ENCODE results near the gene EID2B. TPM values are rescaled to one million over a fixed set of nuclear protein-coding genes. Genes with fewer than 3 reads are reported as not detected.
A peak's percentile ranks its signal among the peaks of the same experiment; 100 is the strongest.

The EID2B gene
- total RNA-seq, 4 donors from 2014 or later: 0.48 to 3.6 (median 0.79) TPM; not detected in 1

DNA sequence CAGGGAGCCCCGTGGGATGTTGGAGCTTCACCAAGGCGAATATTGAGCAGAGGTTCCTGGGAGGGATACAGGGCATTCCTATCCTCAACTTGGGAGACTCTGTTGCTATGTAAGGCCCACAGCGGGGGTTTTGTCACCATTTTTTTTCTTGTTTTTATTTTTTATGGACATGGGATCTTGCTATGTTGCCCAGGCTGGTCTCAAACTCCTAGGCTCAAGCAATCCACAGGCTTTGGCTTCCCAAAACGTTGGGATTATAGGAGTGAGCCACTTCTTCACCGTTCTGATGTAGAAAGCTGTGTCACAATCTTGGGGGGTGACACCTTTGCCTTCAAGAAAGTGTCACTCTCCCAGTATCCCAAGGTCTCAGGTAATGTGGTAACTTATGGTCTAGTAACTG is 31.3 kb downstream of the EID2B start:
- TF ChIP-seq, protein P1, sequence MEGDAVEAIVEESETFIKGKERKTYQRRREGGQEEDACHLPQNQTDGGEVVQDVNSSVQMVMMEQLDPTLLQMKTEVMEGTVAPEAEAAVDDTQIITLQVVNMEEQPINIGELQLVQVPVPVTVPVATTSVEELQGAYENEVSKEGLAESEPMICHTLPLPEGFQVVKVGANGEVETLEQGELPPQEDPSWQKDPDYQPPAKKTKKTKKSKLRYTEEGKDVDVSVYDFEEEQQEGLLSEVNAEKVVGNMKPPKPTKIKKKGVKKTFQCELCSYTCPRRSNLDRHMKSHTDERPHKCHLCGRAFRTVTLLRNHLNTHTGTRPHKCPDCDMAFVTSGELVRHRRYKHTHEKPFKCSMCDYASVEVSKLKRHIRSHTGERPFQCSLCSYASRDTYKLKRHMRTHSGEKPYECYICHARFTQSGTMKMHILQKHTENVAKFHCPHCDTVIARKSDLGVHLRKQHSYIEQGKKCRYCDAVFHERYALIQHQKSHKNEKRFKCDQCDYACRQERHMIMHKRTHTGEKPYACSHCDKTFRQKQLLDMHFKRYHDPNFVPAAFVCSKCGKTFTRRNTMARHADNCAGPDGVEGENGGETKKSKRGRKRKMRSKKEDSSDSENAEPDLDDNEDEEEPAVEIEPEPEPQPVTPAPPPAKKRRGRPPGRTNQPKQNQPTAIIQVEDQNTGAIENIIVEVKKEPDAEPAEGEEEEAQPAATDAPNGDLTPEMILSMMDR (IDR thresholded peaks at IDR 0.05): no peak
- TF ChIP-seq POLR2A (IDR thresholded peaks at IDR 0.05): no peak
- Histone ChIP-seq H3K36me3 (no peaks in the 10 kb centered on the region), H3K27ac (no peak overlapping the region), H3K4me1 (peaks cover 15 to 29% (median 17%) of the 10 kb centered on the region in 3 donors), H3K9me3 (peaks cover 0 to 6% (median 0%) of the 10 kb centered on the region in 3 donors), H3K4me3 (no peak overlapping the region), H3K27me3 (peaks cover 5 to 100% (median 27%) of the 10 kb centered on the region in 4 donors)
- WGBS, 2 donors: 58 to 67% methylated on average over 4 to 5 of the region's 5 CpGs
- intact Hi-C loops (cut with DNase I): no loop called here
- DNase-seq: no peak

DNA sequence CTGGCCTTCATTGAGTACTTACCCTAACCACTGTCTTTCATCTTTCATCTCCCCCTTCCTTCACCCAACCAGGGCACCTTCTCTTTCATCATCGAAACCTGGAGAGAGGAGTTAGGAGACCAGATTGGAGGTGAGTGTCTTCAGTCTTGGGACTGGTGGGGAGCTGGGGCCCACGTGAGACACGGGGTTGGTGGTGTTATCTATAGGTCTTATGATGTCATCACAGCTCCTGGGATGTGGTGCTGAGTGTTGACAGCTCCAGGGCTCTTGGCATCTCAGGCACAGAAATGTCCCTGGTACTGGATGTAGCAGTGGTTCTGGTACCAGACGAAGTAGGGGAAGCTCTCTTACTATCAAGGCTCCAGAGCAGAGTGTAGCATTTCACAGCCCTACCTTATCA is 32.1 kb downstream of the EID2B start:
- Histone ChIP-seq H3K4me1 (peaks cover 15 to 29% (median 17%) of the 10 kb centered on the region in 3 donors), H3K27ac (no peak overlapping the region), H3K9me3 (peaks cover 0 to 6% (median 0%) of the 10 kb centered on the region in 3 donors), H3K27me3 (peaks cover 5 to 100% (median 27%) of the 10 kb centered on the region in 4 donors), H3K4me3 (no peak overlapping the region), H3K36me3 (no peaks in the 10 kb centered on the region)
- no peak for DNase-seq
- 29 to 45% methylated on average over 3 to 4 of the region's 4 CpGs for WGBS, 2 donors
- intact Hi-C loops (cut with DNase I): no loop called here
- TF ChIP-seq POLR2A (IDR thresholded peaks at IDR 0.05): no peak
- TF ChIP-seq, protein P1 (IDR thresholded peaks at IDR 0.05): no peak

DNA sequence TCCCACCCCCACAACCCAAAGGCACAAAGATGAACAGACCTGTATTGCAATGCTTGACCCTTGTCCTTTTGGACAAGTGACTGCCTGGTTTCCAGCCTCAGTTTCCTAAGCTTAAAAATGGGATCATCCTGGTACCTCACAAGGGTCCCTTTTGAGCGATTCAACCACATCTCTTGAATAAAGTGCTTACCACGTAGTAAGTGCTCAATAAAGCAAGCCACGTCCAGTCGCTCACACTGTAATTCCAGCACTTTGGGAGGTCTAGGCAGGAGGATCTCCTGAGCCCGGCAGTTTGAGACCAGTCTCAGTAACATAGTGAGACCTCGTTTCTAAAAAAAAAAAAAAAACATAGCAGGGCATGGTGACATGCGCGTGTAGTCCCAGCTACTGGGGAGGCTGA is 32.7 kb downstream of the EID2B start:
- Histone ChIP-seq H3K4me1 (peaks cover 15 to 29% (median 17%) of the 10 kb centered on the region in 3 donors), H3K27ac (no peak overlapping the region), H3K9me3 (peaks cover 0 to 6% (median 0%) of the 10 kb centered on the region in 3 donors), H3K36me3 (no peaks in the 10 kb centered on the region), H3K27me3 (peaks cover 5 to 96% (median 27%) of the 10 kb centered on the region in 4 donors), H3K4me3 (no peak overlapping the region)
- WGBS, 2 donors: 60 to 77% methylated on average over 8 of the region's 8 CpGs
- TF ChIP-seq POLR2A (IDR thresholded peaks at IDR 0.05): no peak
- TF ChIP-seq, protein P1 (IDR thresholded peaks at IDR 0.05): no peak
- intact Hi-C loops (cut with DNase I): no loop called here
- no peak for DNase-seq

DNA sequence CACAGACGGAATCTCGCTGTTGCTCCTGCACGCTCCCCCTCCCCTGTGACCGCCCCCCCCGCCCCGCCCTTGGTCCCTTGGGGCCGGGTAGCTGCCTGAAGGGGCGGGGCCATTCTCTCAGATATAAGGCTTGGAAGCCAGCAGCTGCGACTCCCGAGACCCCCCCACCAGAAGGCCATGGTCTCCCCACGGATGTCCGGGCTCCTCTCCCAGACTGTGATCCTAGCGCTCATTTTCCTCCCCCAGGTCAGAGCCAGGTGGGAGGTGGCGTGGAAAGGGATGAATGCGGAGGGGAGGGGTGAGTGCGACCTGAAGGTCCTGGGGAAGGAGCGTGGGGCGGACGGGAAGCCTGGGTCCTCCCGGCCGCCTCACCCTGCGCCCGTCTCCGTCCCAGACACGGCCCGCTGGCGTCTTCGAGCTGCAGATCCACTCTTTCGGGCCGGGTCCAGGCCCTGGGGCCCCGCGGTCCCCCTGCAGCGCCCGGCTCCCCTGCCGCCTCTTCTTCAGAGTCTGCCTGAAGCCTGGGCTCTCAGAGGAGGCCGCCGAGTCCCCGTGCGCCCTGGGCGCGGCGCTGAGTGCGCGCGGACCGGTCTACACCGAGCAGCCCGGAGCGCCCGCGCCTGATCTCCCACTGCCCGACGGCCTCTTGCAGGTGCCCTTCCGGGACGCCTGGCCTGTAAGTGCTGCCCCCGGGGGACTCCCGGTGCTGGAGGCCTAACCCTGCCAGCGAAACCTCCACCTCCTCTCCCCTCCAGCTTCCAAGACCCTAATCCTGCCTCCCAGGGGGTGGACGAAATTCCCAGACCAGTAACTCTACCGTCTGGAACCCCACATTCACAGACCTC is 33.6 kb downstream of the EID2B start, which contains the start of gene DLL3:
TSS of gene DLL3 (plus strand) at position 150 of the 845 bp plus-strand sequence. CDS start at position 178, 28 bp downstream.
- Histone ChIP-seq H3K36me3 (no peaks in the 10 kb centered on the region), H3K27me3 (peaks cover 5 to 87% (median 25%) of the 10 kb centered on the region in 4 donors), H3K4me3 (peak within 1 kb of the TSS in 1 of 4 donors; percentile 44), H3K9me3 (peaks cover 0 to 6% (median 0%) of the 10 kb centered on the region in 3 donors), H3K27ac (no peak within 1 kb of the TSS), H3K4me1 (peaks cover 15 to 29% (median 17%) of the 10 kb centered on the region in 3 donors)
- WGBS, 2 donors: 0 to 4% methylated on average over 4 to 14 of the region's 60 CpGs
- no peak for DNase-seq
- TF ChIP-seq POLR2A (IDR thresholded peaks at IDR 0.05): no peak
- TF ChIP-seq, protein P1 (IDR thresholded peaks at IDR 0.05): no peak
- intact Hi-C loops (cut with DNase I): no loop called here
